Activated CD4-positive, alpha-beta T cell treated with anti-CD3 and anti-CD28 coated beads, Interleukin-2, amount 50 U/mL, for 16 hours (primary cell): ENCODE data around the gene CLK1.
"Not testable (repeated sequence)": the region's sequence is repeated elsewhere in the genome, so short reads cannot be mapped to it uniquely, and the experiment has no call there.

ENCODE experiments used
- DNase-seq: peaks from one replicate; pipeline ENCODE4 v3.0.0-alpha.2; 2020

The CLK1 gene

GRCh38 chr2:200850512-200851256, 13.8 kb downstream of the CLK1 start:
- no peak for DNase-seq

- DNase-seq = no peak
Observed at GRCh38 chr2:200847939-200848338, 16.5 kb downstream of the CLK1 start.

- DNase-seq = no peak
Observed at GRCh38 chr2:200847269-200847668, 17.2 kb downstream of the CLK1 start.

- no peak for DNase-seq
Observed at GRCh38 chr2:200845669-200846325, 18.7 kb downstream of the CLK1 start.

GRCh38 chr2:200845194-200845593, 19.3 kb downstream of the CLK1 start:
- no peak for DNase-seq

GRCh38 chr2:200843993-200844948, 20.2 kb downstream of the CLK1 start:
- no peak for DNase-seq

- DNase-seq = no peak
Observed at GRCh38 chr2:200839513-200839912, 24.9 kb downstream of the CLK1 start.

GRCh38 chr2:200834701-200835100, 29.8 kb downstream of the CLK1 start:
- DNase-seq = no peak

GRCh38 chr2:200829258-200829655, 35.2 kb downstream of the CLK1 start:
- no peak for DNase-seq

GRCh38 chr2:200828572-200829257, 35.7 kb downstream of the CLK1 start:
- DNase-seq = no peak

- DNase-seq = no peak
Observed at GRCh38 chr2:200828104-200828503, 36.4 kb downstream of the CLK1 start.

GRCh38 chr2:200821686-200822245, 42.7 kb downstream of the CLK1 start:
- no peak for DNase-seq

GRCh38 chr2:200820573-200821234, 43.8 kb downstream of the CLK1 start:
- no peak for DNase-seq

GRCh38 chr2:200818732-200819131, 45.7 kb downstream of the CLK1 start:
- not testable (repeated sequence) for DNase-seq

- DNase-seq = no peak
Observed at GRCh38 chr2:200814917-200815316, 49.5 kb downstream of the CLK1 start.

- DNase-seq = peak; percentile 59
Observed at GRCh38 chr2:200814276-200814815, 50.1 kb downstream of the CLK1 start.

- peak; percentile 63 for DNase-seq
Observed at GRCh38 chr2:200812122-200813022, 52.1 kb downstream of the CLK1 start.

GRCh38 chr2:200811333-200812121, 52.9 kb downstream of the CLK1 start, which contains the start of gene BZW1:
TSS of gene BZW1 (plus strand) at chr2:200811910. CDS start at chr2:200813218, 1,308 bp downstream.
- DNase-seq = peak; percentile 98

GRCh38 chr2:200810998-200811332, 53.5 kb downstream of the CLK1 start:
- DNase-seq = no peak
